Sigmoid colon (tissue), 7 donors: ENCODE measurements around the gene KCNG2. TPM values are rescaled to one million over a fixed set of nuclear protein-coding genes. Genes with fewer than 3 reads are reported as not detected.

Source experiments
- DNase-seq: peaks from one replicate; pipeline ENCODE4 v3.0.0-alpha.2; 2019
- H3K27ac ChIP-seq, 4 donors: fragments of 200-600 bp; sonication (generic); one replicate each; pipeline ENCODE4 v1.5.1; 2016 to 2019; ENCODE audit warnings: mild to moderate bottlenecking in 1 of 4
- H3K27me3 ChIP-seq, 3 donors: fragments of 200-600 bp; sonication (generic); one replicate each; pipeline ENCODE4 v1.5.1; 2019; ENCODE audit warnings: mild to moderate bottlenecking in 1 of 3
- H3K36me3 ChIP-seq, 4 donors: fragments of 200-600 bp; sonication (generic); one replicate each; pipeline ENCODE4 v1.5.1; 2016 to 2019
- H3K4me1 ChIP-seq, 4 donors: fragments of 200-600 bp; sonication (generic); one replicate each; pipeline ENCODE4 v1.5.1; 2017 to 2019
- H3K4me3 ChIP-seq, 4 donors: fragments of 200-600 bp; sonication (generic); one replicate each; pipeline ENCODE4 v1.5.1; 2017 to 2019; ENCODE audit warnings: mild to moderate bottlenecking in 2 of 4, moderate library complexity in 1 of 4
- H3K9me3 ChIP-seq, 4 donors: fragments of 200-600 bp in 3 of 4; sonication (generic) in 3 of 4; one replicate each; pipeline versions ENCODE4 v1.5.1 to v1.6.1; 2013 to 2019
- CTCF ChIP-seq, 4 experiments: fragments of 450-650 bp in 3 of 4; fragments of 200-600 bp in 1 of 4; IDR thresholded peaks; one replicate each; pipeline ENCODE4 v1.5.1; 2016 to 2019; ENCODE audit warnings: antibody characterized with exemption in 4 of 4, mild to moderate bottlenecking in 3 of 4, moderate library complexity in 2 of 4
- EP300 ChIP-seq, 4 donors: sonication (generic); formaldehyde crosslinking; IDR thresholded peaks; one replicate each; pipeline ENCODE4 v1.6.1; 2017; ENCODE audit warnings: antibody characterized with exemption in 4 of 4
- POLR2A ChIP-seq, 2 donors: fragments of 450-650 bp; IDR thresholded peaks; one replicate each; pipeline ENCODE4 v1.6.1; 2016; ENCODE audit warnings: antibody characterized with exemption in 2 of 2, mild to moderate bottlenecking in 2 of 2, moderate library complexity in 2 of 2
- POLR2AphosphoS5 ChIP-seq, 4 donors: sonication (generic); formaldehyde crosslinking; IDR thresholded peaks; one replicate each; pipeline ENCODE4 v1.6.1; 2017; ENCODE audit warnings: antibody characterized with exemption in 4 of 4
- WGBS, 2 donors: extraction: QIAGEN DNeasy Blood & Tissue Kit; methylation state at CpG; one replicate each; pipeline ENCODE4 v1.1.7; 2013; 5-methylcytosine and 5-hydroxymethylcytosine counted together
- intact Hi-C: fragments of 100-400 bp; cut with DNase I; formaldehyde crosslinking; loops from one replicate; pipeline ENCODE4 v1.15.1; 2023
- polyA plus RNA-seq, 3 donors: library from polyadenylated mRNA; stranded (reverse); fragments of 200-250 nt; gene quantifications; one replicate each; pipeline ENCODE4 v1.2.3, GENCODE V29; 2013
- total RNA-seq, 4 donors: library from RNA; depleted of rRNA; stranded (reverse); fragments of >200 nt; gene quantifications; one replicate each; pipeline ENCODE4 v1.1.0, GENCODE V29; 2016
- donor health status: healthy with polysubstance abuse.
- donor health status: Bipolar disorder and iron deficiency.
- donor health status: healthy.

Gene KCNG2
- total and polyA plus RNA-seq, 7 donors, result 0.15 to 0.41 TPM; not detected in 5

- H3K4me1 ChIP-seq, result peaks cover 0 to 50% (median 38%) of the 10 kb centered on the region in 4 donors
- TF ChIP-seq POLR2A (IDR thresholded peaks at IDR 0.05) (no peak), EP300 (IDR thresholded peaks at IDR 0.05) (no peak), POLR2AphosphoS5 (IDR thresholded peaks at IDR 0.05) (no peak), CTCF (IDR thresholded peaks at IDR 0.05) (no peak)
- peak; percentile 43 for DNase-seq
- H3K27ac ChIP-seq, result no peak overlapping the region
- no peaks in the 10 kb centered on the region for H3K27me3 ChIP-seq
- peaks cover 0 to 39% (median 15%) of the 10 kb centered on the region in 4 donors for H3K36me3 ChIP-seq
- 65 to 82% methylated on average over 17 of the region's 17 CpGs for WGBS, 2 donors
- intact Hi-C loops, result loop anchor here (5.0 kb wide), 1 partner anchor 42 kb away; the partner anchor contains the start of gene TXNL4A
- no peaks in the 10 kb centered on the region for H3K9me3 ChIP-seq
- H3K4me3 ChIP-seq, result no peak overlapping the region
Measured at GRCh38 chr18:79945118-79946042, 147.6 kb downstream of the KCNG2 start.

- intact Hi-C loops, result loop anchor here (5.0 kb wide), 1 partner anchor 40 kb away; the partner anchor contains the start of gene TXNL4A
- peak; percentile 48 for DNase-seq
- H3K4me3 ChIP-seq, result no peak overlapping the region
- peaks cover 0 to 21% (median 7%) of the 10 kb centered on the region in 4 donors for H3K36me3 ChIP-seq
- H3K27ac ChIP-seq, result no peak overlapping the region
- no peaks in the 10 kb centered on the region for H3K9me3 ChIP-seq
- H3K4me1 ChIP-seq, result peaks cover 0 to 58% (median 44%) of the 10 kb centered on the region in 4 donors
- WGBS, 2 donors, result 68 to 94% methylated on average over 14 of the region's 14 CpGs
- TF ChIP-seq POLR2AphosphoS5 (IDR thresholded peaks at IDR 0.05) (no peak), CTCF (IDR thresholded peaks at IDR 0.05) (no peak), POLR2A (IDR thresholded peaks at IDR 0.05) (no peak), EP300 (IDR thresholded peaks at IDR 0.05) (no peak)
- no peaks in the 10 kb centered on the region for H3K27me3 ChIP-seq
Measured at GRCh38 chr18:79947054-79947755, 149.5 kb downstream of the KCNG2 start.

GRCh38 chr18:79947881-79948610 is 150.3 kb downstream of the KCNG2 start:
- peaks cover 0 to 66% (median 47%) of the 10 kb centered on the region in 4 donors for H3K4me1 ChIP-seq
- DNase-seq, result peak; percentile 47
- H3K4me3 ChIP-seq, result no peak overlapping the region
- intact Hi-C loops, result loop anchor here (5.0 kb wide), 1 partner anchor 39 kb away; the partner anchor contains the start of gene TXNL4A
- peaks cover 0 to 13% (median 0%) of the 10 kb centered on the region in 4 donors for H3K36me3 ChIP-seq
- no peak for TF ChIP-seq POLR2AphosphoS5 (IDR thresholded peaks at IDR 0.05)
- TF ChIP-seq CTCF (IDR thresholded peaks at IDR 0.05), result no peak
- TF ChIP-seq EP300 (IDR thresholded peaks at IDR 0.05), result no peak
- TF ChIP-seq POLR2A (IDR thresholded peaks at IDR 0.05), result no peak
- 75 to 93% methylated on average over 15 of the region's 15 CpGs for WGBS, 2 donors
- H3K27me3 ChIP-seq, result no peaks in the 10 kb centered on the region
- H3K27ac ChIP-seq, result no peak overlapping the region
- no peaks in the 10 kb centered on the region for H3K9me3 ChIP-seq

- intact Hi-C loops, result loop anchor here (5.0 kb wide), 1 partner anchor 38 kb away; the partner anchor contains the start of gene TXNL4A
- Histone ChIP-seq H3K4me1 (peaks cover 0 to 66% (median 47%) of the 10 kb centered on the region in 4 donors), H3K9me3 (no peaks in the 10 kb centered on the region), H3K27ac (peak overlapping the region in 1 of 4 donors; percentile 50), H3K4me3 (no peak overlapping the region), H3K27me3 (no peaks in the 10 kb centered on the region), H3K36me3 (peaks cover 0 to 11% (median 0%) of the 10 kb centered on the region in 4 donors)
- WGBS, 2 donors, result 90 to 92% methylated on average over 23 of the region's 23 CpGs
- TF ChIP-seq EP300 (IDR thresholded peaks at IDR 0.05) (no peak), POLR2AphosphoS5 (IDR thresholded peaks at IDR 0.05) (no peak), CTCF (IDR thresholded peaks at IDR 0.05) (no peak), POLR2A (IDR thresholded peaks at IDR 0.05) (no peak)
- peak; percentile 43 for DNase-seq
Measured at GRCh38 chr18:79948719-79949411, 151.1 kb downstream of the KCNG2 start.
